ENCODE data around the gene PNCK. TPM values are rescaled to one million over a fixed set of nuclear protein-coding genes. Genes with fewer than 3 reads are reported as not detected.

Gene PNCK
- total RNA-seq, 1 donor from 2014 or later, result 1.1 TPM

- H3K79me2 ChIP-seq (ENCODE audit: insufficient read depth, low read length), result no peaks in the 10 kb centered on the region
- no peak overlapping the region for H3K9ac ChIP-seq (ENCODE audit: low read length)
- H3K4me1 ChIP-seq (ENCODE audit: insufficient read depth, low read length), result no peaks in the 10 kb centered on the region
- no peaks in the 10 kb centered on the region for H3K9me3 Mint-ChIP-seq (ENCODE audit: unreplicated experiment)
- no peak overlapping the region for H2AFZ ChIP-seq (ENCODE audit: low read depth, low read length)
- no peaks in the 10 kb centered on the region for H3K36me3 Mint-ChIP-seq (ENCODE audit: low read depth, unreplicated experiment)
- H4K20me1 ChIP-seq (ENCODE audit: insufficient read depth, low read length), result no peaks in the 10 kb centered on the region
- no peak overlapping the region for H3K27ac Mint-ChIP-seq (ENCODE audit: unreplicated experiment)
- H3K27ac ChIP-seq (ENCODE audit: low read depth, low read length), result no peak overlapping the region
- H3K27me3 Mint-ChIP-seq (ENCODE audit: low read depth, unreplicated experiment), result peaks cover 38% of the 10 kb centered on the region
- TF ChIP-seq CTCF (IDR thresholded peaks at IDR 0.05; ENCODE audit: insufficient read depth, low read depth, low read length) (no peak), EZH2 (IDR thresholded peaks at IDR 0.05; ENCODE audit: insufficient read depth, low read length) (no peak)
- H3K4me1 Mint-ChIP-seq (ENCODE audit: low read depth, unreplicated experiment), result no peaks in the 10 kb centered on the region
- DNase-seq (ENCODE audit: low read depth) (no peak), FAIRE-seq (no peak)
- H3K9me3 ChIP-seq (ENCODE audit: insufficient read depth, low read depth, low read length), result no peaks in the 10 kb centered on the region
- no peak overlapping the region for H3K4me3 Mint-ChIP-seq (ENCODE audit: unreplicated experiment)
- H3K27me3 ChIP-seq (ENCODE audit: insufficient read depth, low read length), result peaks cover 2% of the 10 kb centered on the region
- no peaks in the 10 kb centered on the region for H3K36me3 ChIP-seq (ENCODE audit: insufficient read depth, low read length)
- H3K4me3 ChIP-seq (ENCODE audit: insufficient read depth, low read depth, low read length), result no peak overlapping the region
- no peak overlapping the region for H3K4me2 ChIP-seq (ENCODE audit: low read length)
Measured at GRCh38 chrX:153621949-153622598, 51.5 kb downstream of the PNCK start.

GRCh38 chrX:153620576-153620975 is 53.0 kb downstream of the PNCK start:
- Histone ChIP-seq H3K27me3 (ENCODE audit: insufficient read depth, low read length) (peaks cover 2% of the 10 kb centered on the region), H3K27ac (ENCODE audit: low read depth, low read length) (no peak overlapping the region), H3K4me3 (ENCODE audit: insufficient read depth, low read depth, low read length) (no peak overlapping the region), H2AFZ (ENCODE audit: low read depth, low read length) (no peak overlapping the region), H3K9me3 (ENCODE audit: insufficient read depth, low read depth, low read length) (no peaks in the 10 kb centered on the region), H3K79me2 (ENCODE audit: insufficient read depth, low read length) (no peaks in the 10 kb centered on the region), H4K20me1 (ENCODE audit: insufficient read depth, low read length) (no peaks in the 10 kb centered on the region), H3K4me1 (ENCODE audit: insufficient read depth, low read length) (no peaks in the 10 kb centered on the region), H3K4me2 (ENCODE audit: low read length) (no peak overlapping the region), H3K9ac (ENCODE audit: low read length) (no peak overlapping the region), H3K36me3 (ENCODE audit: insufficient read depth, low read length) (no peaks in the 10 kb centered on the region)
- no peaks in the 10 kb centered on the region for H3K36me3 Mint-ChIP-seq (ENCODE audit: low read depth, unreplicated experiment)
- H3K9me3 Mint-ChIP-seq (ENCODE audit: unreplicated experiment), result no peaks in the 10 kb centered on the region
- peaks cover 50% of the 10 kb centered on the region for H3K27me3 Mint-ChIP-seq (ENCODE audit: low read depth, unreplicated experiment)
- no peak for TF ChIP-seq EZH2 (IDR thresholded peaks at IDR 0.05; ENCODE audit: insufficient read depth, low read length)
- H3K4me1 Mint-ChIP-seq (ENCODE audit: low read depth, unreplicated experiment), result no peaks in the 10 kb centered on the region
- no peak for DNase-seq (ENCODE audit: low read depth)
- no peak overlapping the region for H3K4me3 Mint-ChIP-seq (ENCODE audit: unreplicated experiment)
- H3K27ac Mint-ChIP-seq (ENCODE audit: unreplicated experiment), result no peak overlapping the region
- FAIRE-seq, result no peak

Other genes starting within 250 kb of the PNCK start
- gene TREX2, start 227.8 kb downstream of the PNCK start, total RNA-seq, result 0.36 TPM in 1 of 2 replicates, not detected in the other
- gene HAUS7, start 203.2 kb downstream of the PNCK start, total RNA-seq, result 12.1 and 14.7 TPM in 2 replicates
- 50.0 and 87.7 TPM in 2 replicates for gene BGN, start 178.8 kb downstream of the PNCK start, total RNA-seq
- 0.46 and 0.52 TPM in 2 replicates for gene ATP2B3, start 156.2 kb downstream of the PNCK start, total RNA-seq
- 19.8 and 21.7 TPM in 2 replicates for gene CCNQ, start 74.7 kb downstream of the PNCK start, total RNA-seq
- 0.20 and 0.36 TPM in 2 replicates for gene DUSP9, start 26.6 kb downstream of the PNCK start, total RNA-seq
- 52.6 and 57.9 TPM in 2 replicates for gene SLC6A8, start 14.1 kb upstream of the PNCK start, total RNA-seq
- gene BCAP31, start 50.6 kb upstream of the PNCK start, total RNA-seq, result 219 and 222 TPM in 2 replicates
- gene ABCD1, start 51.0 kb upstream of the PNCK start, total RNA-seq, result 27.2 and 30.5 TPM in 2 replicates
- 5.3 and 5.4 TPM in 2 replicates for gene PLXNB3, start 90.4 kb upstream of the PNCK start, total RNA-seq
- not detected in 2 replicates for gene SRPK3, start 107.2 kb upstream of the PNCK start, total RNA-seq
- gene IDH3G, start 120.6 kb upstream of the PNCK start, total RNA-seq, result 40.0 and 41.9 TPM in 2 replicates
- gene SSR4, start 120.9 kb upstream of the PNCK start, total RNA-seq, result 252 and 299 TPM in 2 replicates
- gene PDZD4, start 156.7 kb upstream of the PNCK start, total RNA-seq, result 9.9 and 13.1 TPM in 2 replicates
- 347 and 353 TPM in 2 replicates for gene L1CAM, start 212.4 kb upstream of the PNCK start, total RNA-seq
- not detected in 2 replicates for gene AVPR2, start 230.9 kb upstream of the PNCK start, total RNA-seq